GM19468 (cell line): ENCODE measurements around the gene ZNRD2.
A peak's percentile ranks its signal among the peaks of the same experiment; 100 is the strongest.
"Not testable (repeated sequence)": the region's sequence is repeated elsewhere in the genome, so short reads cannot be mapped to it uniquely, and the experiment has no call there.

Source experiments
- ATAC-seq: cut with Tn5 transposase; IDR thresholded peaks from one replicate; pipeline ENCODE4 v1.9.1; 2021; ENCODE audit warnings: mild to moderate bottlenecking, moderate library complexity, moderate number of reproducible peaks; ENCODE audit not compliant: unreplicated experiment; ENCODE audit errors: extremely low read depth

ZNRD2 gene

DNA sequence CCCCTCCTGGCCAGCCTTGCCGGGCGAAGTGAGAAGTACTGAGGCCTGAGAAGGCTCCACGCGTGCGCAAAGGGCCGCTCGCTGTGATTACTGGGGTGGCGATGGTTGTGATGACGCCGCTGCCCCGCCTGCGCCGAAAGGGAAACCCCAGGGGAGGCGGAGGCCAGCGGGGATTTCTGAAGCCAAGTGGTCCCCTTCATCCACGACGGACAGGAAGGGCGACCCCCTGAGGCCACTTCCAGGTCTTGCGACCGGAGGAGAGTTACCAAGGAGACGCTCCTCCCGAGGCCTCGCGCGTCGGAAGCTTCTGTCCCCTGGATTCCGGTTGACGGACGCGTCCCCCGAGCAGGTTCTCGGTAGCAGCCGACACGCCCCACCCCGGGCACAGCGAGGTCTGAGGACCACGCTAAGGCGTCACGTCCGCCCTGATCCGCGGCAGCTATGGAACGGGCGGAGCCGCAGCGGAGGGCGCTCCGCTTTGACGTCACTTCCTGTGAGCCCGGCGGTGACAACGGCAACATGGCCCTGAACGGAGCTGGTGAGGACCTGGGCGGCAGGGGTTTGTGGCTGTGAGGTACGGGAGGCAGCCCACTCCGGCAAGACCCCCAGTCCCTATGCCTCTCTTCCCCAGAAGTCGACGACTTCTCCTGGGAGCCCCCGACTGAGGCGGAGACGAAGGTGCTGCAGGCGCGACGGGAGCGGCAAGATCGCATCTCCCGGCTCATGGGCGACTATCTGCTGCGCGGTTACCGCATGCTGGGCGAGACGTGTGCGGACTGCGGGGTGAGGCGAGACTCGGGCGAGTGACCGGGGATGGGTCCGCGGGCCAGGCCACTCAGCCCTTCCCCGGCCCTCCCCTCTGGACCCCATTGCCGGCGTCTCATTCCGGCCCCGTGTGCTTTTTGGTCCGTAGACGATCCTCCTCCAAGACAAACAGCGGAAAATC lies at the start of gene ZNRD2:
Gene ZNRD2, plus strand, starts transcription at position 505 of the 946 bp plus-strand sequence. Its CDS starts 15 bp downstream, at position 520.
- ATAC-seq, result peak; percentile 49

DNA sequence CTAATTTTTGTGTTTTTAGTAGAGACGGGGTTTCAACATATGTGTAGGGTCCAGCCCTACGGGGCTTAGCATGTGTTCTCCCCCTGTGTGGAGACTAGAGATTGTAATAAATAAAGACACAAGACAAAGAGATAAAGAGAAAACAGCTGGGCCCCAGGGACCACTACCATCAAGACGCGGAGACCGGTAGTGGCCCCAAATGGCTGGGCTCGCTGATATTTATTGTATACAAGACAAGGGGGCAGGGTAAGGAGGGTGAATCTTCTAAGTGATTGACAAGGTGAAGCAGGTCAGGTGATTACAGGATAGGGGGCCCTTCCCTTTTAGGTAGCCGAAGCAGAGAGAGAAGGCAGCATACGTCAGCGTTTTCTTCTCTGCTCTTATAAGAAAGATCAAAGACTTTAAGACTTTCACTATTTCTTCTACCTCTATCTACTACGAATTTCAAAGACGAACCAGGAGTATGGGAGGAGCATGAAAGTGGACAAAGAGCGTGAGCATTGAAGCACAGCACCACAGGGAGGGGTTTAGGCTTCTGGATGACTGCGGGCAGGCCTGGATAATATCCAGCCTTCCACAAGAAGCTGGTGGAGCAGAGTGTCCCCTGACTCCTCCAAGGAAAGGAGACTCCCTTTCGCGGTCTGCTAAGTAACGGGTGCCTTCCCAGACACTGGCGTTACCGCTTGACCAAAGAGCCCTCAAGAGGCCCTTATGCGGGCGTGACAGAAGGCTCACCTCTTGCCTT lies 48.3 kb upstream of the ZNRD2 start:
- not testable (repeated sequence) for ATAC-seq

DNA sequence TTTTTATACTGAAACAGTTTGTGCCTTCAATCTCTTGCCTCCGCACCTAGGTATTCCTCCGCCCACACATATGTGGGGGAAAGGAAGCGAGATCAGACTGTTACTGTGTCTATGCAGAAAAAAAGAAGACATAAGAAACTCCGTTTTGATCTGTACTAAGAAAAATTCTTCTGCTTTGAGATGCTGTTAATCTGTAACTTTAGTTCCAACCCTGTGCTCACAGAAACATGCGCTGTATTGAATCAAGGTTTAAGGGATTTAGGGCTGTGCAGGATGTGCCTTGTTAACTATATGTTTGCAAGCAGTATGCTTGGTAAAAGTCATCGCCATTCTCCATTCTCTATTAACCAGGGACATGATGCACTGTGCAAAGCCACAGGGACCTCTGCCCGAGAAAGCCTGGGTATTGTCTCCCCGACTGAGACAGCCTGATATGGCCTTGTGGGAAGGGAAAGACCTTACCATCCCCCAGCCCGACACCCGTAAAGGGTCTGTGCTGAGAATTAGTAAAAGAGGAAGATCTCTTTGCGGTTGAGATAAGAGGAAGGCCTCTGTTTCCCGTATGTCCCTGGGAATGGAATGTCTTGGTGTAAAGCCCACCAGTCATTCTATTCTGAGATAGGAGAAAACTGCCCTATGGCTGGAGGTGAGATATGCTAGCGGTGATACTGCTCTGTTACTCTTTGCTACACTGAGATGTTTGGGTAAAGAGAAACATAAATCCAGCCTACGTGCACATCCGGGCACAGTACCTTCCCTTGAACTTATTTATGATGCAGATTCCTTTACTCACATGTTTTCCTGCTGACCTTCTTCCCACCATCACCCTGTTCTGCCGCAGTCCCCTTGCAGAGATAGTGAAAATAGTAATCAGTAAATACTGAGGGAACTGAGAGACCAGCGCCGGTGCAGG lies 47.3 kb upstream of the ZNRD2 start:
- not testable (repeated sequence) for ATAC-seq

GRCh38 chr11:65523631-65523968 lies 46.7 kb upstream of the ZNRD2 start:
- not testable (repeated sequence) for ATAC-seq

DNA sequence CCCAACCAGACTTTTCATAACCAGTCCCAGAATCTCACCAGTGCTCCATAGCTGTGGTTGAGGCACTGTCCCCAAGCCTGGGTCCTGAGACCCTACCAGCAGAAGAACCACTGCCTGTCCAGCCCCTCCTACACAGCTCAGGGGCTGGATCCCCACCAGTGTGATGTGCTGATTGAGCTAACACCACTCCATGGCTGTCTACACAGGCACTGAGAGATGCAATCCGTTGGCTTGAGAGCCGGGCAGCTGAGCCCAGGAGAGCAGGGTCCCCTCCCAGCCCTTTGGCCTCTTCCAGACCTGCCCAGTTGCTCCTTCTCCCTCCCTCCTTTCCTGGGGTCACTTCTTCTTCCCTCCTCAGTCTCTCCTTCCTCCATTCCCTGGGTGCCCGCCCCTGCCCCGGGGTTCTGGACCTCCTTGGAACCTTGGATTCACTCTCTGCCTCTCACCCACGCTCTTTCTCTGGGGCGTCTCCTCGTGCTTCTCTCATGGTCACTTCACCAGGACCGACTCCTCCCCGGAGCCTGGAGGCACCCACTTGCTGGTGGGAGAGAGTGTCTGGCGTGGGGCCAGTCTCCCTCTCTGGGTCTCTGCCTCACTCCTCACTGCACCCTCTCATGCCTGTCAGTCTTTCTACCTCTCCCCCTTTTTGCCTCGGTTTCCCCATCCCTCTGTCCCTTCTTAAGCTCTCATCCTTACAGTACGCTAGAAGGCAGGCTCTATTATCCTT lies 46.1 kb upstream of the ZNRD2 start:
- ATAC-seq, result no peak

DNA sequence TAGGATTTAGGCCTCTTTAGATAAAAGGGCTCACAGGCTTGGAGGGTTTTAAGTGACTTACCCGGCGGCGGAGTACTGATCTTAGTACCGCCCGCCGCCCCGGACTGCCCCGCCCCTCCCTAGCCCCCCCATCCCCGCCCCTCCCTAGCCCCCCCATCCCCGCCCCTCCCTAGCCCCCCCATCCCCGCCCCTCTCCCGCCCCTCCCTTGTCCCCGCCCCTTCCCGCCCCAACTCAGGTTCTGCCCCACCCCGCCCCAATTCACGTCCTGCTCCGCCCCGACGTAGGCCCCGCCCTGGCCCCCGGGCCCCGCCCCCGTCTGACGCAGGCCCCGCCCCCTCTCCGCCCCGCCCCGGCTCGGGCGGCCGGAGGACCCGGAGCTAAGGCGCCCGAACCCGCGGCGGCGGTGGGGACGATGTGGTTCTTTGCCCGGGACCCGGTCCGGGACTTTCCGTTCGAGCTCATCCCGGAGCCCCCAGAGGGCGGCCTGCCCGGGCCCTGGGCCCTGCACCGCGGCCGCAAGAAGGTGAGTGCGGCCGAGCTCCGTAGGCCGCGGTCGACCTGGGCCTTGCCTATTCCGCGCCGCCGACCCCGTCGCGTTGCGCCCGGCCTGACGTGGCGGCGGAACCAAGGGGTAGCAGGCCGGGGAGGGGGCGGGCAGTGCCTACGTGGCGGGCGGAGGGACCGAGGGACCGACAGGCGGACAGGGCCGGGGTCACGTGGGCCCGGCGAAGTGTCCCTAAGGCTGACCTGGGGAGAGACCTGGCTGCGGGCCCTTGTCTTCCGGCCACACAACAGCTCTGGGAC lies 45.3 kb upstream of the ZNRD2 start, which contains the start of gene SCYL1:
Gene SCYL1, plus strand, starts transcription at position 343 of the 805 bp plus-strand sequence. Its CDS starts 71 bp downstream, at position 414.
- ATAC-seq, result peak; percentile 23

- no peak for ATAC-seq
Observed at GRCh38 chr11:65525546-65526480, 44.5 kb upstream of the ZNRD2 start.

DNA sequence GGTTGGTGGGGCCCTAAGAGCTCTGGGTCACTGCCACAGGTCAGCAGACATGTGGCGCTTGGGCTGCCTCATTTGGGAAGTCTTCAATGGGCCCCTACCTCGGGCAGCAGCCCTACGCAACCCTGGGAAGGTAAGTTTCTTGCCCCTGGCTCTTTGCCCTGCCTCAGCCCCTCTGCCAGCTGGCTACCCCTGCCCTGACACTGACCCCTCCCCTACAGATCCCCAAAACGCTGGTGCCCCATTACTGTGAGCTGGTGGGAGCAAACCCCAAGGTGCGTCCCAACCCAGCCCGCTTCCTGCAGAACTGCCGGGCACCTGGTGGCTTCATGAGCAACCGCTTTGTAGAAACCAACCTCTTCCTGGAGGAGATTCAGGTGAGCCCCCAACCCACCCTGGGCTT lies 43.5 kb upstream of the ZNRD2 start:
- no peak for ATAC-seq

DNA sequence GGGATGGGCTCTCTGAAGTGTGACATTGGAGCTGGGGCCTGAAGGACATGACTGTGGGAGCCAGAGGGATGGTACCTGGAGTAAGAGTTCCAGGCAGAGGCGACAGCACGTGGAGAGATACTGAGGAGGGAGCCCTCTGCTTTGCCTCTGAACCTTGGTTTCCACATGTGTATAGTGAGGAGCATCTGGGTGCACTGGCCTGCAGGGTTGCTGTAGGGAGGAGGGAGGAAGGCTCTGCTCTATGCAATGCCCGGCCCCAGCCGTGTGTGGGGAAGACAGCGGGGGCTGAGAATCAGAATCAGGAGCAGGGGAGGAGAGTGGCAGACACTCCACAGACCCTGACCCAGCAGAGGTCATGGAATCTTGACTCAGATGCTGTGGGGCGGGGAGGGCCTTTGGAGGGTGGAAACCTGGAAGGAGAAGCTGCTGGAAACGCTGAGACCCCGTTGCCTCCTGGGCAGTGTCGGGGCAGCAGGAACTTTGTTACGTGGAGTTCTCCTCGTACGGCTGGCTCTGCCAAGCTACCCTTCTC lies 41.4 kb upstream of the ZNRD2 start:
- no peak for ATAC-seq

GRCh38 chr11:65529475-65530156 lies 40.7 kb upstream of the ZNRD2 start:
- ATAC-seq, result no peak

DNA sequence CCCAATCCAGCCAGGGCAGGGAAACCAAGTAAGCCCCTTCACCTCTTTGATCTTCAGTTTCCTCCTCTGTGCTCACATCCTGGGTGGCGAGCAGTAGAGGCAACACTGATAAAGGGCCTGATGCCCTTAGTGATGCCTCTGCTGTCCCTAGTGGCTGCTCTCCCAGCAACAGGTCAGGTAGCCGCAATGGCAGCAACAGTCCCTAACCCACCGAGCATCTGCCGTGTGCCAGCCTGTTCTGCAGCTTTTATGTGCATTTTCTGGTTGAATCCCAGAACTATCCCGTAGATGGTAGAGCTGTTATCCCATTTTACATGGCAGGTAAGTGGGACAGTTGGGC lies 40.1 kb upstream of the ZNRD2 start:
- ATAC-seq, result no peak

DNA sequence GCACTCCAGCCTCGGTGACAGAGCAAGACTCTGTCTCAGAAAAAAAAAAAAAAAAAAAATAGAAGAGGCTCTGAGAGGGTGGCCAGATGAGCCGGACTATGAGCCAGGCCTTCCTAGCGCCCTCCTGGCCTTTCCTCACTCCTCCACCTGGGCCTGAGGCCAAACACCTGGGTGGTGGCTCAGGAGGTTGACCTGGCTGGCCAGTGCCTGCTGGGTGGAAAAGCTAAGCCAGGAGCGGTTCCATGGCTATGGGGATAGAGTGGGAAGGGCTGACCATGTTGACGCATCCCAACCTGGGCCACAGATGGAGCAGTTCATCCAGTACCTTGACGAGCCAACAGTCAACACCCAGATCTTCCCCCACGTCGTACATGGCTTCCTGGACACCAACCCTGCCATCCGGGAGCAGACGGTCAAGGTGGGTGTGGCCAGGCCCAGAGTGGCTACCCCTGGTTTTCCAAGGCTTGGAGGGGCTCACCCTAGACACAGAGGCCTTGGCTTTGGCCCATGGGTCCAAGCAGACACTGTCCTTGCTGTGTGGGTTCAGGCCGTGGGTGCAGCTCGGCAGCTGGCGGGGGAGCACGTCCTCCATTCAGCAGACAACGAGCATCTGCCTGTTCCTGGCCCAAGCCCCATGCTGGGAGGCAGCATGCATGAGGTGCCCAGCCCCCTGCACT lies 37.8 kb upstream of the ZNRD2 start:
- ATAC-seq, result no peak

- no peak for ATAC-seq
Observed at GRCh38 chr11:65535102-65535501, 35.2 kb upstream of the ZNRD2 start.

- no peak for ATAC-seq
Observed at GRCh38 chr11:65536412-65537295, 33.6 kb upstream of the ZNRD2 start.

- ATAC-seq, result no peak
Observed at GRCh38 chr11:65537296-65537597, 33.0 kb upstream of the ZNRD2 start.
